Activated CD4-positive, alpha-beta T cell treated with anti-CD3 and anti-CD28 coated beads for 36 hours (primary cell): ENCODE measurements around the gene DCAF5. TPM values are rescaled to one million over a fixed set of nuclear protein-coding genes. Genes with fewer than 3 reads are reported as not detected.

Experiments used
- ATAC-seq: fragments of 200-7000 bp; cut with Tn5 transposase; one replicate; pipeline ENCODE4 v1.10.0; 2021; ENCODE audit warnings: mild to moderate bottlenecking, moderate library complexity
- CTCF ChIA-PET: fragments of 350-600 bp; sonication (Branson Sonifier 250); formaldehyde crosslinking; loops from one replicate; lab custom pipeline; 2021; ENCODE audit warnings: antibody characterized with exemption; lab: Charles Lee
- POLR2A ChIA-PET: fragments of 350-600 bp; sonication (Branson Sonifier 250); formaldehyde crosslinking; loops from one replicate; lab custom pipeline; 2021; ENCODE audit warnings: antibody characterized with exemption, inconsistent platforms; lab: Charles Lee
- DNase-seq: peaks from one replicate; pipeline ENCODE4 v3.0.0-alpha.2; 2020
- H3K27ac Mint-ChIP-seq: one replicate; pipeline ENCODE4 v1.8.0; 2021; ENCODE audit warnings: mixed read lengths
- H3K27me3 Mint-ChIP-seq: one replicate; pipeline ENCODE4 v1.8.0; 2021; ENCODE audit warnings: mixed read lengths
- H3K36me3 Mint-ChIP-seq: one replicate; pipeline ENCODE4 v1.8.0; 2021; ENCODE audit warnings: low read depth, mixed read lengths
- H3K4me1 Mint-ChIP-seq: one replicate; pipeline ENCODE4 v1.8.0; 2021; ENCODE audit warnings: mixed read lengths
- H3K4me3 Mint-ChIP-seq: one replicate; pipeline ENCODE4 v1.8.0; 2021; ENCODE audit warnings: mild to moderate bottlenecking, moderate library complexity, mixed read lengths
- H3K9me3 Mint-ChIP-seq: one replicate; pipeline ENCODE4 v1.8.0; 2021; ENCODE audit warnings: low read depth, mixed read lengths
- intact Hi-C, 2 experiments: fragments of 100-400 bp; cut with DNase I in 1 of 2; cut with micrococcal nuclease in 1 of 2; formaldehyde crosslinking; loops; one replicate each; pipeline versions ENCODE4 v1.14.2 to v1.15.1; 2022 to 2024; cut with DNase I, micrococcal nuclease
- total RNA-seq, 2 experiments: library from RNA; stranded (reverse); gene quantifications; one replicate each; pipeline ENCODE4 v1.2.3, GENCODE V29; 2021

The DCAF5 gene
- total RNA-seq, 2 experiments from 2014 or later = 34.1 to 38.7 TPM

DNA sequence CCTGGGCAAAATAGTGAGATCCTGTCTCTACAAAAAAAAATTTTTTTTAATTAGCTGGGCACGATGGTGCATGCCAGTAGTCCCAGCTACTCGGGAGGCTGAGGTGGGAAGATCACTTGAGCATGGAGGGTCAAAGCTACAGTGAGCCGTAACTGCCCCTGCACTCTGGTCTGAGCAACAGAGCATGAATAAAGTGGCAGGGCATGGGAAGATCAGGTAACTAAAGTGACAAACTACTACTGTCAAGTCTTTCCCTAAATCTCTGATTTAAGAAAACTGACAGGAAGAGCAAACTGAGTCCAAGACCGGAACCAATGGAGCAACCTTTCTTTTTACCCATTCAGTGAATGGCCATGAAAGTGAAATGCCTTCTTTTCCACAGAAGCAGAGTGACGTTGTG, 10.8 kb downstream of the DCAF5 start:
- H3K4me1 Mint-ChIP-seq = peaks cover 56% of the 10 kb centered on the region
- POLR2A ChIA-PET = no interaction called here

DNA sequence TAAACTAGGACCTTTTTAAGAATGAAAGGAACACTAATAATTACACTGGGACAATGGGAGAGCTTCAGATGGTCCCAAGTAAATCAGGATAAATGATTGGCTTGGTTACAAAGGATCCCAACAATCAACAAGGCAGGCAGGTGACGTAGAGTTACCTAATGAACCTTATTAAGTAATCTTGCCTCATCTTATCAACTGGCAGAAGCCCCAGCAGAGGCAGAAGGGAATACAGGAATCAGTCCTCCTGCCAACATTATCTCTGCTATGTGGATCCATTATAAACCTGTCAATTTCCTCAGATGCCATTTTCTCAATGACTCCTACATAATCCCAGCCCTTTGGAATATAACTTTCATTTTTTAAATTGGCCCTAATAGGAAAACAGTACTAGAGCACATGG, 11.4 kb downstream of the DCAF5 start:
- ChIA-PET CTCF (interaction anchor here (3.5 kb wide), 1 partner anchor 12 kb away, joined by 20 read pairs; no protein-coding TSS in a partner anchor), POLR2A (no interaction called here)
- H3K36me3 Mint-ChIP-seq = peaks cover 21% of the 10 kb centered on the region
- ATAC-seq (no peak), DNase-seq (no peak)
- no peaks in the 10 kb centered on the region for H3K27me3 Mint-ChIP-seq
- H3K4me3 Mint-ChIP-seq = no peak overlapping the region
- H3K9me3 Mint-ChIP-seq = no peaks in the 10 kb centered on the region
- peaks cover 55% of the 10 kb centered on the region for H3K4me1 Mint-ChIP-seq
- H3K27ac Mint-ChIP-seq = no peak overlapping the region
- intact Hi-C loops = no loop called here

More for the DNA sequence above, 10.8 kb downstream of the DCAF5 start:
- no peaks in the 10 kb centered on the region for H3K9me3 Mint-ChIP-seq
- no peak for DNase-seq
- H3K27ac Mint-ChIP-seq = no peak overlapping the region
- CTCF ChIA-PET = interaction anchor here (0.7 to 3.5 kb wide), 2 partner anchors 9 to 12 kb away, joined by 4 to 20 read pairs; no protein-coding TSS in a partner anchor
- no peaks in the 10 kb centered on the region for H3K27me3 Mint-ChIP-seq
- intact Hi-C loops = no loop called here
- no peak overlapping the region for H3K4me3 Mint-ChIP-seq
- peaks cover 21% of the 10 kb centered on the region for H3K36me3 Mint-ChIP-seq
- ATAC-seq = no peak

DNA sequence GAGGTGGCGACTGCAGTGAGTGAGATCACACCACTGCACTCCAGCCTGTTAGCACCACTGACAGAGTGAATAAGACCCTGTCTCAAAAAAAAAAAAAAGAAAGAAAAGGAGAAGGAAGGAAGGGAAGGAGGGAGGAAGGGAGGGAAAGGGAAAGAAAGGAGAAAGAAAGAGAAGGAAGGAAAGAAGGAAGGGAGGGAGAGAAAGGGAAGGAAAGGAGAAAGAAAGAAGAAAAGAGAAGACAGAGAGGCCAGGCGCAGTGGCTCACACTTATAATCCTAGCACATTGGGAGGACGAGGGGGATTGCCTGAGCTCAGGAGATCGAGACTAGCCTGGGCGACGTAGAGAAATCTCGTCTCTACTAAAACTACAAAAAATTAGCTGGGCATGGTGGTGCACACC, 13.2 kb downstream of the DCAF5 start:
- DNase-seq (no peak), ATAC-seq (no peak)
- POLR2A ChIA-PET = interaction anchor here (0.6 kb wide), 1 partner anchor 8 kb away, joined by 4 read pairs; no protein-coding TSS in a partner anchor
- peaks cover 20% of the 10 kb centered on the region for H3K36me3 Mint-ChIP-seq
- H3K27ac Mint-ChIP-seq = no peak overlapping the region
- CTCF ChIA-PET = interaction anchor here (1.0 to 3.5 kb wide), 6 partner anchors 10 to 52 kb away, joined by 3 to 20 read pairs (median 3); no protein-coding TSS in a partner anchor
- H3K9me3 Mint-ChIP-seq = no peaks in the 10 kb centered on the region
- H3K4me3 Mint-ChIP-seq = no peak overlapping the region
- intact Hi-C loops = no loop called here
- no peaks in the 10 kb centered on the region for H3K27me3 Mint-ChIP-seq
- H3K4me1 Mint-ChIP-seq = peaks cover 56% of the 10 kb centered on the region

DNA sequence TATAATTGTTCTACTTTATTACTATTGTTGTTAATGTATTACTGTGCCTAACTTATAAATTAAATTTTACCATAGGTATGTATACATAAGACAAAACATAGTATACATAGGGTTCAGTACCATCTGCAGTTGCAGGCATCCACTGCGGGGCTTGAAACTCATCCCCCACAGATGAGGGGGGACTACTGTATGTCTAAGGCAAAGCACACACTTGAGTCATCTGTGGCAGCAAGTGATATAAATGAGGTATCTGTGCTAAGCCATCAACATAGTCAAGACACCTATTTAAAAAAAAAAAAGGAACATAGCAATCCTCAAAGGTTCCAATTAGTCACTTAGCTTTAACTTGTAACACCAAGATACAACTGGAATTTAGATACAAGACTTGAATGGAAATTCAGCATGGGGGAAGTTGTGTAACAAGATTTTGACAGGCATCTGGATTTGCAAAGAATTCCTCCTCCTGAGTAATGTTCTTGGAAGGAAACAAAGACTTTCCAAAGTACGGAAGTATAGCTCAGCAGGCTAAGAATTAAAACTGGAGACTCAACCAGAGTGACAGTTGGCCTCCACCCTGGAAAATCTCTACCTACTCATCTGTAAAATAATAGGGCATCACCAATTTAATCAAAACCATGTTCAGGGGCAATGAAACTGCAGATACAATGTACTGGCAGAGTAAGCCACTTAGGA, 14.9 kb downstream of the DCAF5 start:
- Mint-ChIP-seq H3K36me3 (peaks cover 20% of the 10 kb centered on the region), H3K9me3 (no peaks in the 10 kb centered on the region), H3K27ac (peak overlapping the region; percentile 5), H3K27me3 (no peaks in the 10 kb centered on the region), H3K4me3 (no peak overlapping the region), H3K4me1 (peaks cover 71% of the 10 kb centered on the region)
- ChIA-PET CTCF (interaction anchor here (1.0 to 2.0 kb wide), 4 partner anchors 9 to 58 kb away, joined by 3 to 15 read pairs (median 7); partner anchors contain the start of gene EXD2), POLR2A (interaction anchor here (0.7 kb wide), 1 partner anchor 264 kb away, joined by 5 read pairs; no protein-coding TSS in a partner anchor)
- ATAC-seq (peak; percentile 85), DNase-seq (peak; percentile 51)
- intact Hi-C loops = no loop called here

DNA sequence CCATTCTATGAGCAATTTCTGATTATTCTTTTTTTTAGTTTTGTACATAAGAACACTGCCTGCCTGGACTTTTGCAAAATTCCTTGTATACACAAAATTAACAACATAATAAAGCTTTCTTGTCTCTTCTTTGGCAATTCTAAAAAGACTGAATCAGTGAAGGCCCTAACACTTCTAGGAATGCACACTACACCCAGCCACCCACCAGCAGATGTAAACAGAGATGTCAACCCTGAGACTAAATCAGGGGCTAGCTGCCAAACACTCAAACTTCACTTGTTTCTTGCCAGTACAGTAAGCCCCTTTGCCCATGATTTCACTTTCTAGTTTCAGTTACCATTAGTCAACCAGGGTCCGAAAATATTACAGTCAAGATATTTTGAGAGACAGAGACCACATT, 15.5 kb downstream of the DCAF5 start:
- H3K4me1 Mint-ChIP-seq = peaks cover 71% of the 10 kb centered on the region
- ATAC-seq = peak; percentile 18
- CTCF ChIA-PET = interaction anchor here (1.0 to 2.0 kb wide), 3 partner anchors 8 to 59 kb away, joined by 3 to 15 read pairs (median 11); no protein-coding TSS in a partner anchor
- H3K36me3 Mint-ChIP-seq = peaks cover 16% of the 10 kb centered on the region
- no peak overlapping the region for H3K4me3 Mint-ChIP-seq
- H3K27ac Mint-ChIP-seq = peak overlapping the region; percentile 67
- no peak for DNase-seq
- intact Hi-C loops = no loop called here
- no peaks in the 10 kb centered on the region for H3K27me3 Mint-ChIP-seq
- POLR2A ChIA-PET = interaction anchor here (0.6 kb wide), 1 partner anchor 157 kb away, joined by 3 read pairs; no protein-coding TSS in a partner anchor
- no peaks in the 10 kb centered on the region for H3K9me3 Mint-ChIP-seq

DNA sequence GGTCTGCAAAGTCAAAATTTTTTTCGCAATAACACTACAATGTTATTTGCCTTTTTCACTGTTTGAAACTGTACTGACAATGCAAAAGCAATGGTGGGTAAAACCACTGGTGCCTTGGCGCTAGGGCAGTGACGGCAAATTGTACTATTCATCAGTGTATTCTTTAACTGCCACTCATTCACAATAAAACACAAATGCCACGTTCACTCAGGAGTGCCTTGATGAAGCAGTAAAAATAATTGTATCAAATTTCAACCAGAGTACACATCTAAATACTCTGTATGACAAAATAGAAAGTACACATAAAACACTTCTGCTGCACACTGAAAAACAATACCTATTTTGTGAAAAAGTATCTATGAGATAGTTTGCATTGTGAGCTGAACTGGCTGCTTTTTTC, 17.8 kb downstream of the DCAF5 start:
- Mint-ChIP-seq H3K4me1 (peaks cover 86% of the 10 kb centered on the region), H3K4me3 (no peak overlapping the region), H3K36me3 (peaks cover 19% of the 10 kb centered on the region), H3K27me3 (no peaks in the 10 kb centered on the region), H3K9me3 (no peaks in the 10 kb centered on the region), H3K27ac (no peak overlapping the region)
- CTCF ChIA-PET = interaction anchor here (1.0 to 1.9 kb wide), 2 partner anchors 16 to 216 kb away, joined by 3 to 5 read pairs; no protein-coding TSS in a partner anchor
- no peak for DNase-seq
- intact Hi-C loops = no loop called here
- no peak for ATAC-seq
- POLR2A ChIA-PET = no interaction called here

DNA sequence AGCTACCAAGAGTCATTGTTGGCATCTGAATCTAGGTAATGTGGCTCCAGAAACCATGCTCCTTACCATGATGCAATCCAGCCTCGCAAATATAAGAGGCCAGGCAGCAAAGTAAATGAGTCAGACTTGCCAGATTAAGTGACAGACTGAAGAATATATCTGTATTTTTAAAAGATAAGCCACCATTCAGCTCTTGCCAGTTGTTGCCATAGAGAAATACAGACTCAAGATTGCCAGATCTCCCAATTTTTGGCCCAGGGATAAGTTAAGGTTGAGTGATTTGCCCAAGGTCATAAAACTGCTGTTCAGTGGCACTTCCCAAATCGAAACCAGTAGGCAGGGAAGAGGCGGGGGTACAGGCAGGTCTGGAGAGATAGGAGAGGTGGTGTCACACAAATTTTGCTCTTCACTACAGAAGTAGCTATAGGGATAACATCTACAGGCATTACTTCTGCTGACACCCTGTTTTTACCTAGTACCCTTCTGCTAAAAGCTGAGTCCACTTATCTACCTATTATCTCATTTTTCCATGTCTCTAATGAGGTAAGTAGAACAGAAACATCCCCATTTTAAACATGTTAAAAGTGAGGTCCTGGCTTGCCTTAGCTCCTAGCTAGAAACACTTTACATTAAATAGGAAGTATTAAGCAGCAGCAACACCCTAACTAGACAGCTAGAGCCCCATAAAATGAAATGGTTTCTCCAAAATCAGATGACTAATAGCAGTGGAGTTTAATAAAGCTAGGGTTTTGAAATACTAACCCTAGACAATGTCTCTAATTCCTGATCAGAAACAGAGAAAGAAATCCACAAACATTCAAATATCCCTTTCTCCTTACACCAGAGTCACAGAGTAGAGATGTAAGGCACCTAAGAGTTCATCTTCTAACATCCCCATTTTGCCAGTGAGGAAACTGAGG, 19.5 kb downstream of the DCAF5 start:
- Mint-ChIP-seq H3K27me3 (no peaks in the 10 kb centered on the region), H3K9me3 (no peaks in the 10 kb centered on the region), H3K27ac (peak overlapping the region; percentile 90), H3K36me3 (peaks cover 15% of the 10 kb centered on the region), H3K4me3 (peak overlapping the region; percentile 38), H3K4me1 (peaks cover 86% of the 10 kb centered on the region)
- peak; percentile 72 for ATAC-seq
- peak; percentile 56 for DNase-seq
- CTCF ChIA-PET = interaction anchor here (0.6 to 6.6 kb wide), 12 partner anchors 9 to 1606 kb away, joined by 3 to 81 read pairs (median 4); partner anchors contain the start of genes DCAF5 and EXD2
- POLR2A ChIA-PET = interaction anchor here (0.6 to 1.0 kb wide), 2 partner anchors 18 to 143 kb away, joined by 3 to 5 read pairs; no protein-coding TSS in a partner anchor
- intact Hi-C loops = loop anchor here (1.0 to 5.0 kb wide), 4 partner anchors 17 to 264 kb away; partner anchors contain the start of genes ERH (in 1 of the 2), EXD2 (in 1 of the 2) and SLC39A9 (in 1 of the 2)

DNA sequence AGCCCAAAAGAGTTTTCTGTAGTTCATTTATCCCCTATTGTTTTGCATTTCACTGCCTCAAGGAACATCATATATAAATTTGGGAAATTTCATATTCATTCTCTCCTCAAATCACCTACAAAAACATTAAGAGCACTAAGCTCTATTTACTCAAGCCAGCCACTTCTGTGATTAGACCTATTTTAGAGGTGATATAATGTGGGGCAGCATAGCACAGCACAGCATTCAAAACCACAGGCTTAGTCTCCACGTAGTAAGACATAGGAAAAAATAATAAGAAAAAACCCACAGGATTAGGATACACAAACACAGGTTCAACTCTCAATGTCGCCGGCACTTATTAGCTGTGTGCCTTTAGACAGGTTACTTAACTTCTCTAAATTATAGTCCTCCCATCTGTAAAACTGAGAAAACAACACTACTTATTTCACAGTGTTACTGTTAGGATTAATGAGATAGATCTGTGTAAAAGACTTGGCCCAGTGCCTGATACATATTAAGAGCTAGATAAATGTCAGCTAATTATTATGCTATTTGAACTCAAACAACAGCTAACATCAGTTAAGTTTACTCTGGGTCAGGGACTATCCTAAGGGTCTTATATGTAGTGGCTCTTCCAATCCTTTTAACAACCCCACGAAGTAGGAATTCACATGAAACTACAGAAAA, 20.3 kb downstream of the DCAF5 start:
- H3K27ac Mint-ChIP-seq = peak overlapping the region; percentile 90
- H3K4me1 Mint-ChIP-seq = peaks cover 78% of the 10 kb centered on the region
- ChIA-PET POLR2A (interaction anchor here (0.6 to 1.0 kb wide), 2 partner anchors 19 to 144 kb away, joined by 3 to 5 read pairs; no protein-coding TSS in a partner anchor), CTCF (interaction anchor here (0.6 to 6.6 kb wide), 13 partner anchors 8 to 1606 kb away, joined by 3 to 81 read pairs (median 4); partner anchors contain the start of genes DCAF5 and EXD2)
- H3K4me3 Mint-ChIP-seq = peak overlapping the region; percentile 38
- no peaks in the 10 kb centered on the region for H3K27me3 Mint-ChIP-seq
- no peaks in the 10 kb centered on the region for H3K9me3 Mint-ChIP-seq
- ATAC-seq (no peak), DNase-seq (no peak)
- H3K36me3 Mint-ChIP-seq = peaks cover 10% of the 10 kb centered on the region
- intact Hi-C loops = loop anchor here (1.0 to 5.0 kb wide), 4 partner anchors 18 to 265 kb away; partner anchors contain the start of genes ERH (in 1 of the 2), EXD2 (in 1 of the 2) and SLC39A9 (in 1 of the 2)

DNA sequence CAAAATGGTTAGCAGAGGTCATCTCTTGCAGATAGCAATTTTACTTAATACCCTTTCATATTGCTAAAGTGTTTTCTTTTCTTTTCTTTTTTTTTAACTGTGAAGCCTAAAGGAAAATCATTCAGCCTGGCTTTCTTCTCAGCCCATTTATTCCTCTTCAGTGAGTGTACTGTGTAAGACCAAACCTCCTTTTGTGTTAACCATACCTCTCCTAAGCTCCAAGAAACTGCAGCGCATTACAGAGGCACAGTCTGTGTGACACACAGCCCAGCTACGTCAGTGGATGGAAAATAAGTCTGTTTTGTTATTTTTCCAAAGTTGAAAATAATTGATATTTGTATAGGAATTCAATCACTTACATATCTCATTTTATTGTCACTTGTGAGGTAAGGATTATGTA, 21.7 kb downstream of the DCAF5 start:
- H3K4me1 Mint-ChIP-seq = peaks cover 77% of the 10 kb centered on the region
- H3K9me3 Mint-ChIP-seq = no peaks in the 10 kb centered on the region
- ATAC-seq = no peak
- peak overlapping the region; percentile 66 for H3K27ac Mint-ChIP-seq
- no peaks in the 10 kb centered on the region for H3K27me3 Mint-ChIP-seq
- intact Hi-C loops = loop anchor here in 1 of 2 experiments (5.0 kb wide), 1 partner anchor 266 kb away; the partner anchor contains the start of genes ERH and SLC39A9
- peaks cover 6% of the 10 kb centered on the region for H3K36me3 Mint-ChIP-seq
- H3K4me3 Mint-ChIP-seq = no peak overlapping the region
- ChIA-PET CTCF (interaction anchor here (0.5 to 6.6 kb wide), 11 partner anchors 8 to 1572 kb away, joined by 3 to 81 read pairs (median 5); partner anchors contain the start of gene DCAF5), POLR2A (interaction anchor here (0.7 kb wide), 1 partner anchor 230 kb away, joined by 4 read pairs; no protein-coding TSS in a partner anchor)
- DNase-seq = no peak
